Adrenal gland (tissue), 12 donors: ENCODE results near the gene SSTR4. TPM values are rescaled to one million over a fixed set of nuclear protein-coding genes. Genes with fewer than 3 reads are reported as not detected.
A peak's percentile ranks its signal among the peaks of the same experiment; 100 is the strongest.

Experiments
- DNase-seq, 7 donors: peaks; one replicate each; pipeline ENCODE4 v3.0.0-alpha.2; 2019 to 2020
- H3K27ac ChIP-seq, 5 donors: fragments of 200-600 bp; sonication (generic) in 4 of 5; 1 replicate in 3 of 5; 2 replicates in 2 of 5; pipeline versions ENCODE4 v1.5.1 to v1.8.0; 2016 to 2020; ENCODE audit warnings: mild to moderate bottlenecking in 1 of 5
- H3K27me3 ChIP-seq: fragments of 200-600 bp; 2 replicates; pipeline ENCODE4 v1.8.0; 2021
- H3K36me3 ChIP-seq, 2 donors: fragments of 200-600 bp; replicated peaks in 1 of 2; 1 replicate in 1 of 2; 2 replicates in 1 of 2; pipeline versions ENCODE4 v1.5.1 to v1.8.0; 2018 to 2022
- H3K4me1 ChIP-seq, 2 donors: fragments of 200-600 bp; replicated peaks in 1 of 2; 1 replicate in 1 of 2; 2 replicates in 1 of 2; pipeline versions ENCODE4 v1.5.1 to v1.8.0; 2018 to 2021
- H3K4me3 ChIP-seq, 4 donors: fragments of 200-600 bp; sonication (generic) in 3 of 4; one replicate each; pipeline ENCODE4 v1.5.1; 2016 to 2018
- H3K9me3 ChIP-seq, 3 donors: fragments of 200-600 bp; sonication (generic) in 1 of 3; replicated peaks in 1 of 3; 1 replicate in 2 of 3; 2 replicates in 1 of 3; pipeline versions ENCODE4 v1.5.1 to v1.8.0; 2016 to 2021
- POLR2A ChIP-seq, 2 donors: fragments of 450-650 bp; IDR thresholded peaks; one replicate each; pipeline ENCODE4 v1.6.1; 2017; ENCODE audit warnings: antibody characterized with exemption in 2 of 2, mild to moderate bottlenecking in 2 of 2, moderate library complexity in 1 of 2
- WGBS, 4 donors: extraction: QIAGEN DNeasy Blood & Tissue Kit in 2 of 4; methylation state at CpG; one replicate each; pipeline versions ENCODE4 v1.1.5 to v1.1.7; 2013 to 2017; 5-methylcytosine and 5-hydroxymethylcytosine counted together
- intact Hi-C, 2 donors: fragments of 100-400 bp; cut with DNase I; formaldehyde crosslinking; loops; one replicate each; pipeline versions ENCODE4 v1.14.1 to v1.15.0; 2022 to 2023
- polyA plus RNA-seq, 3 donors: library from polyadenylated mRNA; stranded (reverse); fragments of 200-250 nt in 2 of 3; fragments of 350-450 nt in 1 of 3; fragmentation: Illumina TruSeq in 1 of 3; extraction: RNeasy Lipid Tissue Mini Kit (QIAGEN cat#74804) in 1 of 3; gene quantifications; one replicate each; pipeline ENCODE4 v1.2.3, GENCODE V29; 2013 to 2014
- total RNA-seq, 9 donors: library from RNA; depleted of rRNA in 4 of 9; stranded (reverse); fragments of >200 nt in 4 of 9; fragments of 120-200 nt in 1 of 9; fragmentation: NEBNext Ultra II Directional in 1 of 9; extraction: Animal tissue kit (Norgen Biotek cat#: 25700) in 1 of 9; gene quantifications; one replicate each; pipeline versions ENCODE4 v1.1.0 to v1.2.4, GENCODE V29; 2013 to 2023
- TF ChIP-seq, protein P1 (sequence below), 6 experiments: fragments of 450-650 bp in 4 of 6; fragments of 200-600 bp in 2 of 6; sonication (generic) in 1 of 6; IDR thresholded peaks; 1 replicate in 5 of 6; 2 replicates in 1 of 6; pipeline versions ENCODE4 v1.5.1 to v1.8.0; 2016 to 2021; ENCODE audit warnings: antibody characterized with exemption in 6 of 6, mild to moderate bottlenecking in 2 of 6, moderate library complexity in 1 of 6
- donor health status: healthy with polysubstance abuse.
- donor health status: Bipolar disorder and iron deficiency.
- donor health status: DM: yes; HTN: yes; CAD: no.
- donor health status: DM: no; HTN: no; CAD: no.
- donor health status: DM: no; HTN: no; CAD: no.
- donor health status: DM: yes; HTN: yes; CAD: no.

The SSTR4 gene
- total and polyA plus RNA-seq, 12 donors = not detected

DNA sequence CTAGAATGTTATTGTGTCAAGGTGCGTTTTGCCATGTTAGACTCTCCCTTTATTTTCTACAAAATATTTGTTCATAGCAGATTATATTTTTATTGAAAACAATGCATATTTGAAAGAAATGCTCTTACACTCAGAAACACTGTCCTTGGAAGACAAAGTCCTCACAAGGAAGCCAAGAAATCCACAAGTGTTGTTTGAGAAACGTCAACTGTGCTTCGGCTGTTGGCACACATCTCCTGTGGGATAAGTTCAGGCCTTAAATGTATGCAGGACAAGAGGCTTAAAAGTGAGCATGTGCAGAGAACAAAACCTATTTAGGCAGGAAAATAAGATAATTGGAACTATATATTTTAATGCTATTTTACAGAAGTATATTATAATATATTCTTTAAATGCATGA lies 23.9 kb downstream of the SSTR4 start:
- intact Hi-C loops = loop anchor here (10.0 kb wide), 2 partner anchors 176 to 364 kb away; no protein-coding TSS in a partner anchor
- WGBS, 4 donors = 86 to 92% (median 89%) methylated on average over 3 of the region's 3 CpGs
- no peak for TF ChIP-seq POLR2A (IDR thresholded peaks at IDR 0.05)
- TF ChIP-seq, protein P1, sequence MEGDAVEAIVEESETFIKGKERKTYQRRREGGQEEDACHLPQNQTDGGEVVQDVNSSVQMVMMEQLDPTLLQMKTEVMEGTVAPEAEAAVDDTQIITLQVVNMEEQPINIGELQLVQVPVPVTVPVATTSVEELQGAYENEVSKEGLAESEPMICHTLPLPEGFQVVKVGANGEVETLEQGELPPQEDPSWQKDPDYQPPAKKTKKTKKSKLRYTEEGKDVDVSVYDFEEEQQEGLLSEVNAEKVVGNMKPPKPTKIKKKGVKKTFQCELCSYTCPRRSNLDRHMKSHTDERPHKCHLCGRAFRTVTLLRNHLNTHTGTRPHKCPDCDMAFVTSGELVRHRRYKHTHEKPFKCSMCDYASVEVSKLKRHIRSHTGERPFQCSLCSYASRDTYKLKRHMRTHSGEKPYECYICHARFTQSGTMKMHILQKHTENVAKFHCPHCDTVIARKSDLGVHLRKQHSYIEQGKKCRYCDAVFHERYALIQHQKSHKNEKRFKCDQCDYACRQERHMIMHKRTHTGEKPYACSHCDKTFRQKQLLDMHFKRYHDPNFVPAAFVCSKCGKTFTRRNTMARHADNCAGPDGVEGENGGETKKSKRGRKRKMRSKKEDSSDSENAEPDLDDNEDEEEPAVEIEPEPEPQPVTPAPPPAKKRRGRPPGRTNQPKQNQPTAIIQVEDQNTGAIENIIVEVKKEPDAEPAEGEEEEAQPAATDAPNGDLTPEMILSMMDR (IDR thresholded peaks at IDR 0.05) = no peak
- Histone ChIP-seq H3K9me3 (no peaks in the 10 kb centered on the region), H3K4me3 (no peak overlapping the region), H3K27me3 (no peaks in the 10 kb centered on the region), H3K4me1 (peaks cover 9 to 29% of the 10 kb centered on the region in 2 donors), H3K36me3 (no peaks in the 10 kb centered on the region), H3K27ac (no peak overlapping the region)
- DNase-seq = no peak

DNA sequence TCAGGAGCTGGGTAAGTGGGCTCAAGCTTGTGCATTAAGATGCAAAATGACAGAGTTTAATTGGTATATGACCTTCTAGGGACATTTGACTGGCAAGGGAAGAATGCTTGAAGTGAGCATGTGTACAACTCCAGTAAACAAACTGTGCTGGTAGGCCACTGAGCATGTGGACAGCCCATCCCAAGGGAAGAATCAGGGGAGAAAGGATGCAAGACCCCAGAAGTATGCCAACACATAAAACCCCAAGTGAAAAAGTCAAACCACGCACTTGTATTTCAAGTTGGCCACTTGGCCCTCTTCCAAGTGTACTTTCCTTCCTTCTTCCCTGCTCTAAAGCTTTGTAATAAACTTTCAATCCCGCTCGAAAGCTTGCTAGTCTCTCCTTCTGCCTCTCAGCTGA lies 24.7 kb downstream of the SSTR4 start:
- Histone ChIP-seq H3K27ac (no peak overlapping the region), H3K4me3 (no peak overlapping the region), H3K27me3 (no peaks in the 10 kb centered on the region), H3K36me3 (no peaks in the 10 kb centered on the region), H3K4me1 (peaks cover 9 to 29% of the 10 kb centered on the region in 2 donors), H3K9me3 (no peaks in the 10 kb centered on the region)
- peak in 1 of 7 donors; percentile 26 for DNase-seq
- TF ChIP-seq POLR2A (IDR thresholded peaks at IDR 0.05) = no peak
- TF ChIP-seq, protein P1 (IDR thresholded peaks at IDR 0.05) = no peak
- WGBS, 4 donors = 58 to 82% (median 66%) methylated on average over 3 of the region's 3 CpGs
- intact Hi-C loops = loop anchor here (10.0 kb wide), 2 partner anchors 175 to 365 kb away; no protein-coding TSS in a partner anchor

DNA sequence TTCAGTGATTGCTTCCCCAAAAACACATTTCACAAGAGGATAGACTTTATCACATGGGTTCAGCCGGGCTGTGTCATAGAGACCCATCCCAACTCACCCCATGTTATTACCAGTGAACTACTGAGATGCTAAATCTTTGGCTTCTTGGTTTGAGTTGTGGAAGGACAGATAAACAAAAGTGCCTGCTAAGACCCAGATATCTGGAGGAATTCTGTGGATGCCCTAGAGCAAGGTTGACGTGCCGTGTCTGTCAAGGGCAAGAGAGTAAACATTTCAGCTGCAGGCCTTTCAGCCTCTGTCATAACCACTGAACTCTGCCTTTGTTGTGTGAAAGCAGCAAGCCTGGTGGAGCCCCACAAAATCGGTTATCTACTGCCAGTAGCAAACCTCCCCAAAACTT lies 25.5 kb downstream of the SSTR4 start:
- no peaks in the 10 kb centered on the region for H3K36me3 ChIP-seq
- H3K4me3 ChIP-seq = no peak overlapping the region
- WGBS, 4 donors = 75 to 77% (median 76%) methylated on average over 4 of the region's 4 CpGs
- TF ChIP-seq POLR2A (IDR thresholded peaks at IDR 0.05) = no peak
- TF ChIP-seq, protein P1 (IDR thresholded peaks at IDR 0.05) = no peak
- H3K27ac ChIP-seq = peak overlapping the region in 2 of 5 donors; percentile 58 to 69
- H3K4me1 ChIP-seq = peaks cover 9 to 29% of the 10 kb centered on the region in 2 donors
- no peak for DNase-seq
- H3K27me3 ChIP-seq = no peaks in the 10 kb centered on the region
- no peaks in the 10 kb centered on the region for H3K9me3 ChIP-seq
- intact Hi-C loops = no loop called here

DNA sequence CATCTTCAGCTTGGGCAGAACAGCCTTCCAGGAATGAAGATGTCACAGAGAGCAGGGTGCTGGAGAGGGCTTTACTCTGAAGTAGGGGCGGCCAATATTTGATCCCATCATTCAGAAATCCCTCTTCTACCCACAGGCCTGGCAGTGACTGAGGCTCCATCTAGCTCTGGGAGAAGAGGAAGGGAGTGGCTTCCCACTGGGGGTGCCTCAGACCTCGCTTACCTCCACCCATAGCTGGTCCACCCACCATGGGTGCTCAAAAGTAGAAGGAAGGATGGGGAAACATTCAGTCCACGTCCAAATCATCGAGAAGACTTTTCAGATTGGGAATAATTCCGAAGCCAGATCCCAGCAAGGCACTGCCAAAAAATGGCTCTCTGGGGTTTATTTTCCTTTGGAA lies 26.1 kb downstream of the SSTR4 start:
- peaks cover 9 to 29% of the 10 kb centered on the region in 2 donors for H3K4me1 ChIP-seq
- H3K27ac ChIP-seq = peak overlapping the region in 3 of 5 donors; percentile 15 to 69 (median 58)
- intact Hi-C loops = no loop called here
- no peak for TF ChIP-seq POLR2A (IDR thresholded peaks at IDR 0.05)
- TF ChIP-seq, protein P1 (IDR thresholded peaks at IDR 0.05) = no peak
- H3K4me3 ChIP-seq = no peak overlapping the region
- no peaks in the 10 kb centered on the region for H3K27me3 ChIP-seq
- H3K9me3 ChIP-seq = no peaks in the 10 kb centered on the region
- 72 to 83% (median 74%) methylated on average over 5 of the region's 5 CpGs for WGBS, 4 donors
- DNase-seq = no peak
- H3K36me3 ChIP-seq = no peaks in the 10 kb centered on the region
